Fibroblast of lung (primary cell): ENCODE measurements around the gene PHTF1.

ENCODE experiments used
- EZH2 ChIP-seq: IDR thresholded peaks from 2 replicates; pipeline ENCODE4 v1.5.1; 2012; ENCODE audit warnings: low read length, control low read depth, mild to moderate bottlenecking; ENCODE audit errors: missing control alignments
- TF ChIP-seq, protein P1 (sequence below), 2 donors: IDR thresholded peaks in 1 of 2; conservative IDR thresholded peaks in 1 of 2; 1 replicate in 1 of 2; 2 replicates in 1 of 2; pipeline ENCODE4 v1.5.1; 2011 to 2012; ENCODE audit warnings: low read length in 2 of 2, control low read depth in 1 of 2, inconsistent platforms in 1 of 2, low read depth in 1 of 2, mild to moderate bottlenecking in 1 of 2

DNA sequence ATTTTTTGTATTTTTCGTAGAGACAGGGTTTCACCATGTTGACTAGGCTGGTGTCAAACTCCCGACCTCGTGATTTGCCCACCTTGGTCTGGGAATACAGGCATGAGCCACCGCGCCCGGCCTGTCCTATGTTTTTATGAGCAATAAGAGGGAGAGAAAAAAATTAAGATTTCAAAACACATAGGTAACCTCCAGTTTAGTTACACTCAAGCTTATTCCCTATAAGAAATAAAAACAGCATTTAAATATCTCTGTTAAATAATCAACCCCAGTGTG is 45.9 kb upstream of the PHTF1 start:
- TF ChIP-seq, protein P1, sequence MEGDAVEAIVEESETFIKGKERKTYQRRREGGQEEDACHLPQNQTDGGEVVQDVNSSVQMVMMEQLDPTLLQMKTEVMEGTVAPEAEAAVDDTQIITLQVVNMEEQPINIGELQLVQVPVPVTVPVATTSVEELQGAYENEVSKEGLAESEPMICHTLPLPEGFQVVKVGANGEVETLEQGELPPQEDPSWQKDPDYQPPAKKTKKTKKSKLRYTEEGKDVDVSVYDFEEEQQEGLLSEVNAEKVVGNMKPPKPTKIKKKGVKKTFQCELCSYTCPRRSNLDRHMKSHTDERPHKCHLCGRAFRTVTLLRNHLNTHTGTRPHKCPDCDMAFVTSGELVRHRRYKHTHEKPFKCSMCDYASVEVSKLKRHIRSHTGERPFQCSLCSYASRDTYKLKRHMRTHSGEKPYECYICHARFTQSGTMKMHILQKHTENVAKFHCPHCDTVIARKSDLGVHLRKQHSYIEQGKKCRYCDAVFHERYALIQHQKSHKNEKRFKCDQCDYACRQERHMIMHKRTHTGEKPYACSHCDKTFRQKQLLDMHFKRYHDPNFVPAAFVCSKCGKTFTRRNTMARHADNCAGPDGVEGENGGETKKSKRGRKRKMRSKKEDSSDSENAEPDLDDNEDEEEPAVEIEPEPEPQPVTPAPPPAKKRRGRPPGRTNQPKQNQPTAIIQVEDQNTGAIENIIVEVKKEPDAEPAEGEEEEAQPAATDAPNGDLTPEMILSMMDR (conservative IDR thresholded peaks at IDR 0.05 in 1 of 2, IDR thresholded peaks at IDR 0.05 in 1 of 2; ENCODE audit: low read depth in 1 of 2, low read length in 2 of 2) = no peak
- no peak for TF ChIP-seq EZH2
